ENCODE results near the gene CFAP46.
"Not testable (repeated sequence)": the region's sequence is repeated elsewhere in the genome, so short reads cannot be mapped to it uniquely, and the experiment has no call there.

Gene CFAP46

DNA sequence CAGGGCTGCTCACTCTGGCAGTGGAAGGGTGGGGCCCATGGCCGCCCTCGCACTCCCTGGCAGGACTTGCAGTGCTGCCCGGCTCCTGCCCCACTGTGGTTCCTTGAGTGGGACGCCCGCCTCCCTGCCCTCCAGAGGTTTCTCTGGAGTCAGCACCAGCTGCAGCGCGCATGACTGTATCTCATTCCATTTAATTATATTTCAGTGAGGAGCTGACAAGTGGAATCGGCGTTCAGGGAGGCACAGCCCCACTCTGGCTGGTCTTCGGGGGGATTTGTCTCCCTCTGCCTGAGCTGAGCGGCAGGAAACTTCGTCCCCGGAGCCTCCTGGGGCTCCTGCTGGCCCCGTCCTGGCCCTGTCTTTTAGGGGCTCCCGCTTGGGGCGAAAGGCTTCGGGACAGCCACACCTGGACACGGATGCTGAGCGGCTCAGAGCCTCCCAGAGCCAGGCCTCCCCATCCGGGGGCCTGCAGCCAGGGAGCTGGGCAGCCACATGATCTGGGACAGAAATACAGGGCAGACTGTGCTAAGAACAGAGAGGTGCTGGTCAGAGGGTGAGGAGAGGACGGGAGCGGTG is 81.2 kb downstream of the CFAP46 start:
- DNase-seq (ENCODE audit: low spot score), result no peak

DNA sequence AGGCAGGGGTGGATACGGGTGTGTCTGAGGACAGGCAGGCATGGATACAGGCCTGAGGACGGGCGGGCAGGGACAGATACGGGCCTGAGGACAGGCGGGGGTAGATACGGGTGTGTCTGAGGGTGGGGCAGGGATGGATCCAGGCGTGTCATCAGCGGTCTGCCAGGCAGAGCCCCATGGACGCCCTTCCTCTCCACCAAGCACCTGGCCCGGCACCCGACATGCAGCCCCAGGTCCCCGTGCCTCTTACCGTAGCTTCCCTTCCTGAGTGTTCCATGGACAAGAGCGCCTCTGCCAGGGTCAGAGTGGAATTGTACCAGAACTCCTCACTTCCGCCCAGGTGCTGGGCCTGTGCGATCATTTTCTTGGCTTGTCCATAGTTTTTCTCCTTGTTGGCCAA is 81.8 kb downstream of the CFAP46 start:
- DNase-seq (ENCODE audit: low spot score), result no peak

DNA sequence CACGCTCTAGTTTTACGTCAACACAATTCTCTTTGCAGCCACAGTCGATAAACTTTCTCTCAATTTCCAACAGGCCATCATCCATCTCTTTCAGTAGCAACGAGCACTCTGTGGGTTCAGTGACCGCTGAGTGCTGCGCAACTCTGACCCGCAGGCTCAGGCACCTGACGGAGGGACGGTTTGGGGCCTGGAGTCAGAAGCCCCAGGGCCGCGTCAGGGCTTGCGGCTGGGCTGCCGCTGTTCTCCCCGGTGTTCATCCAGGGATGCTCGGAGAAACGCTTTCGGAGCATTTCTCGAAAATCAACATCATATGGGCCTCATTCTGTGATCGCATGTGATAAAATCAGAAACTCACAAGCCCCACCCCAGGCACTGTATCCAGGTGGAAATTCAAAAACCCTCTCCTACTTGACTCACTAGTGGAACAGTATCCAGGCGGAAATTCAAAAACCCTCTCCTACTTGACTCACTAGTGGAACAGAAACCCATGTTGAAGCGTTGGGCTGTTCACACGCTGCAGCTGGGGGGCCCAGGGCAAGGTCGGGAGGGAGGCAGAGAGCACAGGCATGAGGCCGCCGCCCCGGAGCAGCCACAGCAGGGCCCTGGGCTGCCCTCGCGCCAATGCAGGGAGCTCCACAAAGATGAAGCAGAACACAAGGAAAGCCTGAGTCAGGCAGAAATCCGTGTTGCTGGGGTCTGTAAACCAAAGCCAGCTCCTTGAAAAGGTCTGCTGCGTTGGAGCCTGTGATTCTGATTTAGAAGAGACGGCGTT is 83.1 kb downstream of the CFAP46 start:
- no peak for DNase-seq (ENCODE audit: low spot score)

DNA sequence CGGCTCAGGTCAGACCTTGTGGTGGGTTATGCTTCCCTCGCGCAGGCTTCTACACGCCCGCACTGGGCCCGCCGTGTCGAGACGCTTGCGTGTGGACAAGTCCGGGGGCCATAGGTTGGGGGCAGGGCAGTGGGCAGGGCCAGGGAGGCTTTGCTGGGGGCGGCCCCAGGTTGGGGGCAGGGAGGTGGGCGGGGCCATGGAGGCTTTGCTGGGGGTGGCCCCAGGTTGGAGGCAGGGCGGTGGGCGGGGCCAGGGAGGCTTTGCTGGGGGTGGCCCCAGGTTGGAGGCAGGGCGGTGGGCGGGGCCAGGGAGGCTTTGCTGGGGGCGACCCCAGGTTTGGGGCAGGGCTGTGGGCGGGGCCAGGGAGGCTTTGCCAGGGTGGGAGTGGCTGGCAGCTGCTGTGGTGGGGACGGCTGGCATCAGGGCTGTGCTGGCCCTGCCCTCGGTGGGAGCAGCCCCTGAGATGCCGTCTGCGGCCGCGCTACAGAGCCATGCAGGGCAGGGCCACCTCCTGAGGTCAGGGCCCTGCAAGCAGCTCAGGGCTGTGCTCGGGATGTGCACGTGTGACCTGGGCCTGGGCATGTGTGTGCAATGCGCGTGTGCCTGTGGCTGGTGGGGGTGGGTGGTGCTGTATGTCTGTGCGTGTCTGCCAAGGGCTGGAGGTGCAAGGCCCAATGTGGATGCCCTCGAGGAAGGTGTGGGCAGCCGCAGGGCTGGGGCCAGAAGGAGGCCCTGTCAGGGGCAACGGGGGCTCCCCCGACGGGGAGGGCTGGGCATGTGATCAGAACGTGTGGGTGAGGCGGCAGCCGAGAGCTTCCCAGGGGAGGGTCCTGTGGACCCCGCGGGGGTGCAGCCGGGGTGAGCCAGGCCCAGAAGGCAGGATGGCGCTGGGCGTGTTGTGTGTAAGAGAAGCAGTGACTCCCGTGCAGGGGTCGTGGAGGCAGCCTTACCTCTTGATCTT is 84.0 kb downstream of the CFAP46 start:
- DNase-seq (ENCODE audit: low spot score), result no peak

DNA sequence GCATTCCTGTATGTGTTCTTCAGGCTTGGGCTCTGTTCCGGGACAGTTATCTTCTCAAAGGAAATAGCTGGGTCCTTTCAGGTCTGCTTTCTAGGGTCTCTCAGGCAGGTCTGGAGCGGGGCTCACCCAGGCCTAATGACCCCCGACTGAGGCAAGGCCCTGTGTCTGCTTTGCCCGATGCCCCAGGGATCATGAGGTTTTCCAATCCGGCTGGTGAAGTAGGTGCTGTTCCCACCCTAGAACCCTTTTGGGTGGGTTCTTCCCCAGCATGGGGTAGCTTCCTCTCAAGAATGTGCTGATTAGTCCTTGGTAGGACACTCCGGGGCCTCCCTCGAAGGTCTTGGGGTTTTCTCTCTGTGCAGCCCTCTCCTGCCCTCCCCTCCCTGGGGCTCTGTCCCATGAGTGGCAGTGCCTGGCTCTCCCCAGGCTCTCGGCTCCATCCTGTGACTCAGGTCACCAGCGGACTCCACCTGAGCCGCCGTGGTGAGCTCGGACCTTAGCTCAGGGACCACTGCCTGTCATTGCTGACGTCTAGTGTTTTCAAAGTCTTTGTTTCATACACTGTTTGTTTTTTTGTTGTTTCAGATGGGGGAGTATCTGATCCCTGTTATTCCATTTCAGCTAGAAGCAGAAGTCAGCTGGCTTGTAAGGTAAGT is 85.4 kb downstream of the CFAP46 start:
- no peak for DNase-seq (ENCODE audit: low spot score)

DNA sequence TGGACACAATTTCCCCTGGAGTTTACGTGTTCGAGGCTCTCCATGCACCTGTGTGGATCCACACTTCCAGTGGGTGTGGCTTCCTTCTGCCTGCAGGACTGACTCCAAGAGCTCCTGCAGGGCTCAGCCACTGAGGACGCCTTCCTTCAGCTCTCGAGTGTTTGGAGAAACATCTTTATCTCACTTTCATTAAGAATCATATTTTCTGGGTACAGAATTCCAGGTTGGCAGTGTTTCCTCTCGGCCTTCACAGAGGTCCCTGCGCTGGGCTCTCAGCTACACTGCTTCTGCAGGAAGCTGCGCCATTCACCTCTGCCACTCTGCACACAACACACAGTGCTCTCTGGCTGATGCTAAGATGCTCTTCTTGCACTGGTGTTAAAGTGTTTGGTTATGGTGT is 86.5 kb downstream of the CFAP46 start:
- DNase-seq (ENCODE audit: low spot score), result no peak

DNA sequence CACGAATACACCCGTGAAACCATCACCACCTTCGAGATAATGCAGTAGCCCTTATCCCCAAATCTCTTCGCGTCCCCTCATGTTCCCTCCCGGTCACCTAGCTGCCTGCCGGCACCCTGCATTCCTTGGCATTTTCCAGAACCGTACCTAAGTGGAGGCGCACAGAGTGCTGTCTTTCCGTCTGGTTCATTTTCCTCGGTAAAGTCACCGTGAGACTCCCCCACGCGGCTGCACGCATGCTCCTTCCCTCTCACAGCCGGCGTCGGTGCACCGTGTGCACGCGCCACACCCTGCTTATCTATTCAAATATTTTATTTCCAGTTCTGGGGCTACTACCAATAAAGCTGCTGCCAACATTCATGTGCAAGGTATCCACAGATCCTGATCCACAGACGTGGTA is 90.9 kb downstream of the CFAP46 start:
- no peak for DNase-seq (ENCODE audit: low spot score)

DNA sequence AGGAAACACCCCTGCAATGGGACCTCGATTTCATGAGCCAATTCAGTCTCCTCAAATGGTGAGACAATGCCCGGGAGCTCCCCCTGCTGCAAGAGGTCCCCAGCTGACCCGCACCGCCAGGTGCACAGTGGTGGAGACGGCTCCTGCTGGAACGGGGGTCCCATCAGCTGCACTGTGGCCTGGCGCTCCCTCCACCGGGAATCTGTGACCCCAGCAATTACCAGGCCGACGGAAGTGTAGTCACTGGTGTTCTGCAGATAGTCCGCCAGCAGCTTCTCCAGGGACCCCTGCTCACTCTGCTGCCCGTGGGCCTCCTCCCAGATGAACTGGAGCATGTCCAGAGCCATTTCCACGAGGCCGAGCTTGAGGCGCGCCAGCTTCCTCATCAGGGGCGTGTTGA is 91.5 kb downstream of the CFAP46 start:
- no peak for DNase-seq (ENCODE audit: low spot score)

DNA sequence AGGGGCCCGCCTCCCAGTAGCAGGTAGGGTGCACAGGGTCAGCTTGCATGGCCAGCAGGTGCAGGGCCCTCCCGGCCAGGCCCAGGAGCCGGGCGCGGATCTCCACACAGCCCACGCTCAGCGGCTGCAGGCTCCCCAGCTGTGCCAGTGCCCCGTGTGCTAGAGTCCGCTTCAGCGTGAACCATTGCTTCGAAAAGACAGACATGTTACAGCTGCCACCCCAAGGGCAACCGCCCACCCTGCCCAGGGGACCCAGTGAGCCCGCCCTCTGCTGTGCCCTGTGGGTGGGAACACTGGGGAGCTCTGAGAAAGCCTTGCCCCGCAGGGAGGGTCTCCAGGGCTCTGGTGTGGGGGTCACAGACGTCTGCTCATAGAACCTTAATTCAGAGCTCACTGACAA is 92.1 kb downstream of the CFAP46 start:
- no peak for DNase-seq (ENCODE audit: low spot score)

DNA sequence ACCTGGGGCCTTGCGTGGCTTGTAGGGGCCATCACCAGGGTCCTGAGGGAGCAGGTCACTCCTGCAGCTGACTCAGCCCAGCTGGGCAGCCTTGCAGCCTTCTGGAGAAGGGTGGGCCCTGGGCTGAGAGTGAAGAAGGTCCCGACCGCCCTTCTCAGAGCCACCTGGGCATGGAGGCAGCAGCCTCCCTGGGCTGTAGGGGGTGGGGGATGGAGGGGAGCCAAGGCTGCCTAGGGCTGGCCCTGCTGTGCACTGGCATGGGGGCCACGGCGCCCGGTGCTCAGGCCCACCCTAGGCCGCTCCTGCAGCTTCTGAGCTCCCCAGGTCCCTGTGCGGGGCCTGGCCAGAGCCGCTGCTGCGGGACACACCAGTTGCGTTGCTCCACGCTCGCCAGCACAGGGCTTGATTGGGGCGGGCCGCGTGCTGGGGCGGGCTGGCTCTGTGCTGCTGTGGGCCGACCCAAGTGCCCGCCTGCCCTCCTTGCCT is 92.8 kb downstream of the CFAP46 start:
- DNase-seq (ENCODE audit: low spot score), result no peak

DNA sequence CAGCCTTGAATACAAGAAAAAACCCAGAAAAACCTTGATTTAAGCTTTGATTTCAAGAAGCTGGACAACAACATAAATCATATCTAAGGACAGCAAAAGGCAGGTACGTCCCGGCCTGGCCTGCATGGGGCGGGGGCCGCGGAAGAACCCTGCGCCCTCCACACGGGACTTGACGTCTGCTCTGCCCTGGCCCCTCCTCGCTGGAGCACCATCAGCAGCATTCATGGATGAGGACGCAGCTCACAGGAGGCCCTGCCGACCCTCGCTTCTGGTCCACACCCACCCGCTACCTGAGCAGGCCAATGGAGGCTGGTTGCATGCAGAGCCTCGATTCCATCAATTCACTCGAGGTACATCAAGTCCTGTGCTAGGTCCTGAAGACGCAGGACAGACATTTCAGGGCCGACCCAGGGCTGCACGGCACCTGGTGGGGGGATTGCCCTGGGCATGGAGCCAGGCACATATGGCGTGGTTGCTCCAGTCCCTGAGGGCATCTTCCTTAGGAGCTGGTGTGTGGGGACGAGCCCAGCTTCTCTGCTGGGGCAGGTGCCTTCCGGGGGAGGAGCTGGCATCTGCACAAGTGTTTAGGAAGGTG is 93.3 kb downstream of the CFAP46 start:
- no peak for DNase-seq (ENCODE audit: low spot score)

DNA sequence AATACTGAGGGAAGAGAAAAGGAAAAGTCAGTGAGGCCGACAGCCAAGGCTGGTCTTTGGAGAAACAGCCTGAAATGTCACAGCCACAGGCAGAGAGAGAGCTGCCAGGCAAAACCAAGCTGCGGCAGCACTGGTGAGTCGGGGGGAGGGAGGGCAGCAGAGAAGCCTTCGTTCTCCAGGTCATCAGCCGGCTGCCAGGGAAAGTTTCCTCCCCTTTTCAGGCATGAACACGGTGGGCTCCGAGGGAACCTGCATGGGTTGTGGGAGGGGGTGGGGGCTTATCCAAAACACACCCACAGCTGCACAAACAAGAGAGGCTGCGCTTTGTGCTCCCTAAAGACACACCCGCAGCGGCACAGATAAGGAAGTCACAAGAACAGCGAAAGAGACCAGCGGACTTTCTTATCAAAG is 94.1 kb downstream of the CFAP46 start:
- no peak for DNase-seq (ENCODE audit: low spot score)

DNA sequence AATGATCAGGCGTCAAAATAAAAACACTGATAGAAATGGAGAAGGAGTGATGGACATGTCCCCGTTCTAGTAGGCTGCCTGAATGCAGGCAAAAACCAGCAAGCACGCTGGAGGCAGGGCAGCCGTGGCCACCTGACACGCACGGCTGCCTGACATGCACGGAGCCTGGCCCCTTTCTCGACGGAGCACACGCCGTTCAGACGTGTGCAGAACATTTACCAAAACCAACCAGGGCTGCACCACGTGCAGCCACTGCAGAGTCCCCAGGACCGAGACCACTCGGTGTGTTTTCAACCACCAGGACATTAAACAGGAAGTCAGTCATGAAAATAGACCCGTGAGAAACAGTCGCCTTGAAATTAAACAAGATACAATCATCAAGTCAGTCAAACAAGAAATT is 94.5 kb downstream of the CFAP46 start:
- peak; percentile 1 for DNase-seq (ENCODE audit: low spot score)

DNA sequence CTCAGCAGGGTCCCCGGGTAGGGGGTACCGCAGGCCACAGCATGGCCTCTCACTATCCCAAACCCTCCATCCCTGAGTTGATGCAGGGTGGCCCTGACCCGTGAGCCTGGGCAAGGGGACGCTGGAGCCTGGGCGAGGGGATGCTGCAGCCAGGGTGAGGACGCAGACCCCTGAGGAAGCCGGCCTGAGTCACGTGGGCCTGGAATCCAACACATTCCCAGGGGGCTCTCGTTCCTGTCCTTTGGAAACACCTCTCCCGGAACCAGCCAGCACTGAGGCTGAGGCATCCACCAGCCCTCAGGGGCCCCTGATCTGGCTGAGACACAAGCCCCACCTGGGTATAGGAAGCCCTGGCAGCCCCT is 95.0 kb downstream of the CFAP46 start:
- no peak for DNase-seq (ENCODE audit: low spot score)

DNA sequence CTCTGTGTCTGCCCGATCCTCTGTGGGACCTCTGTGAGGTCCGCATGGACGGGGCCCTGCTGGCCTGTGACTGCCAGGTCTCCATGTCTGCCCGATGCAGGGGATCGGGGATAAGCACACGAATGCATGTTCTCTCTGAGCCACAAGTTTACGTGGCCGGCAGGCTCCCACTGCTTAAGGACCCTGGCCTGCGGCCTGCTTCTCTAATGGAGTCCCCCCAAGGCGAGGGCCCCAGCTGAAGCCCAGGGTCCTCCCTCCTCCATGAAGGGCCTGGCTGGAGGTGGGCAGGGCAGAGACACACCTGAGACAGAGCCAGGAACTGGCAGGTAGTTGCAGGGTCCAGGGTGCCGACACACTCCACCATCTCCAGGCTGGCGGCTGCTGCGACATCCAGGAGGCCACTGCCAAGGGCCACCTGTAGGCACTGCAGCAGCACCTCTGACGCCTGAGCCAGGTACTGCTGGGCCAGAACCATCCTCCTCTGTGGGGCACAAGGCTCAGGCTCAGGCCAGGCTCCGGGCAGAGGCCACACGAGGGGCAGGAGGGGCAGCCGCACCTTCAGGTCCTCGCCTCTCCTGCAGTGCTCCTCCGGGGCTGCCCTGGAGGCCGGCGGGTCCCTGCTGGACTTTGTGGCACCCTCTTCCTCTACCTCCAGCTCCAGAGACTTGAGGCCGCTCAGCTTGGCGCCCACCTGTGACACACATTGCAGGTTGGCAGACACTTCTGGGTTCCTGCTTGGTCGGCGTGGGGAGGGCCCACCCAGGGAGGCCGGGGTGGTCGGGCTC is 95.5 kb downstream of the CFAP46 start:
- DNase-seq (ENCODE audit: low spot score), result no peak

DNA sequence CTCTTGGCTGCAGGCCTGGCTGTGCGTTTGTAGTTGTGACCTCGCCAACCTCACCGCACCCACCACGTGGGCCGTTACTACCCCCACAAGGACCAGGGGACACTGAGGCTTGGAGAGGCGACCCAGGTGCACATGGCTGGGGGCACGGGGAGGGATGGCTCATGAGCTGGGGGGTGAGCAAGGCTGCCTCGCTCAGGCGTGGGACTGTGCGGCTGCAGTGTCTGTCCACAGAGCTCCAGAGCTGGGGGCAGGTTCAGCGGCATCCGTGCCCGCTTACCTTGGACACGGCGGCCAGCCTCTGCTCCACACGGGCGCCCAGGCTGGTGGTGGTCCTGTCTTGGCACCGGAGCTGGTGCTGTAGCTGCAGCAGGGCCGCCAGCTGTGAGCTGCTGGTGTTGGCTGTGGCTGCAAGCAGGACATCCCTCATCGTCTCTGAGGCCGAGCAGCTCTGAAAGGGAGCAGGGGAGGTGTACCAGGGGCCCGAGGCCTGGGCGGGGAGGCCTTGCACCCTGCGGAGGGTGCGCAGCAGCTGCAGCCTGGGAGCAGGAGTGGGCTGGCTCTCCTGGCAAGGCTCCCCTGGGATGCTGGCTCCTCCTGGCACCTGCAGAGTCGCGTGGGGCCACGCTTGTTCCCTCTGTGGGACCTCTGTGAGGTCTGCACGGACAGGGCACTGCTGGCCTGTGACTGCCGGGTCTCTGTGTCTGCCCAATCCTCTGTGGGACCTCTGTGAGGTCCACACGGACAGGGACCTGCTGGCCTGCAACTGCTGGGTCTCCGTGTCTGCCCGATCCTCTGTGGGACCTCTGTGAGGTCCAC is 96.4 kb downstream of the CFAP46 start:
- no peak for DNase-seq (ENCODE audit: low spot score)

DNA sequence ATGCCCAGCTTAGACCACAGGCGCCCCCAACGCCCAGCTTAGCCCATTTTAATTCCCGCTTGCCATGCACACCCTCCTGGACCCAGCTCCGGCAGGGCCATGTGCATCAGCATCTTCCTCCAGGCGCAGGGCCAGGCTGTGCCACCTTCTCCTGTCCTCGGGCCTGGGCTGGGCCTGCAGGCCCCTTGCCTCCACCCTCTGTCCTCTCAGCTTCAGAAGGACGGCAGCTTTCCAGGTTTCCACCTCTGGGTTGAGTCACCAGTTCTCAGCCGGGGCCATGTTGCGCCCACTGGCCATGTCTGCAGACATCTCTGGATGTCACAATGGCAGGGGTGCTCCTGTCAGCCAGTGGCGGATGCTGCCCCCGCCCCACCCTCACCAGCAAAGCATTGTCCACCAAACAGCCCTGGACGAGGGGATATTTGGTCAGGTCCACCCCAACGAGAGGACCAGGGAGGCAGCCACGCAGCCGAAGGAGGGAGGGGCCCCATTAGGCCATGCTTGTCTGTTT is 97.3 kb downstream of the CFAP46 start:
- DNase-seq (ENCODE audit: low spot score), result no peak

DNA sequence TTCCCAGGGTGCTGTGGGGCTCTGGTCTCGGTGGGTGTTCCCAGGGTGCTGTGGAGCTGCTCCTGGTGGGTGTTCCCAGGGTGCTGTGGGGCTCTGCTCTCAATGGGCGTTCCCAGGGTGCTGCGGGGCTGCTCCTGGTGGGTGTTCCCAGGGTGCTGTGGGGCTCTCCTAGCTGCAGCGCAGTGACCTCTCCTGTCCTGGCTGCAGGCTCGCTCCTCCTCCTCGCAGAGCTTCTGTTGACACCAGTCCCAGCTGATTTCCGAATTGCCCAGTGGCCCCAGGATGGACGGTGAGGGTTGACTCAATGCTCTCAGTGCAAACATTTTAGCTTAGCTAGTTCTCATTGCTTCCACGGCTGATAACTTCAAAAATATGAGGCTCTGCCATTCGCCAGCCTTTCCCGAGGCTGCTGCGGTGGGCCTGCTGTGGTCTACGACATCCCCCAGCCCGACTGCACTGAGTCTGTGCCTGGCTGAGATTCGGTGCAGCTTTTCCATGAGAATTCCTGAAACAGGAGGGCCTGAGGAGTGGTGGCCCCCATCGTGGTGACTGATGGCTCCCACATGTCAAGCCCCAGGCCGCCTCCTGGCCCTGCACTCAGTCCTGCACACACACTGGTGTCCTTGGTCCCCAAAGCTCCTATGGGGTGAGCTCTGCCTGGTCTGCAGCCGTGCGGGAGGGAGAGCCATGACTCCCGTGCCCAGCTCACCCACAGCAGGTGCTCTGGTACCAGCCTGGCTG is 98.1 kb downstream of the CFAP46 start:
- no peak for DNase-seq (ENCODE audit: low spot score)

DNA sequence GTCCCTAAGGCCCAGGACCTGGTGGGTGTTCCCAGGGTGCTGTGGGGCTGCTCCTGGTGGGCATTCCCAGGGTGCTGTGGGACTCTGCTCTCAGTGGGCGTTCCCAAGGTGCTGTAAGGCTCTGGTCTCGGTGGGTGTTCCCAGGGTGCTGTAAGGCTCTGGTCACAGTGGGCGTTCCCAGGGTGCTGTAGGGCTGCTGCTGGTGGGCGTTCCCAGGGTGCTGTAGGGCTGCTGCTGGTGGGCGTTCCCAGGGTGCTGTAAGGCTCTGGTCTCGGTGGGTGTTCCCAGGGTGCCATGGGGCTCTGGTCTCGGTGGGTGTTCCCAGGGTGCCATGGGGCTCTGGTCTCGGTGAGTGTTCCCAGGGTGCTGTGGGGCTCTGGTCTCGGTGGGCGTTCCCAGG is 99.1 kb downstream of the CFAP46 start:
- not testable (repeated sequence) for DNase-seq (ENCODE audit: low spot score)
